ENCODE data around the gene RHOF. TPM values are rescaled to one million over a fixed set of nuclear protein-coding genes. Genes with fewer than 3 reads are reported as not detected.

RHOF gene
- total and polyA plus RNA-seq, 2 donors (not counting 1 experiment from before 2014, with no cell fraction given), result 90.3 to 129 TPM

- peaks cover 79% of the 10 kb centered on the region for H3K4me1 Mint-ChIP-seq
- H3K9ac ChIP-seq (ENCODE audit: low read length), result peak overlapping the region; percentile 73
- intact Hi-C loops (cut with micrococcal nuclease), result no loop called here
- H3K27ac Mint-ChIP-seq, result peak overlapping the region; percentile 98
- peak overlapping the region; percentile 90 to 100 for H3K27ac ChIP-seq (ENCODE audit: low read length in 2 of 2)
- peaks cover 95% of the 10 kb centered on the region for H3K79me2 ChIP-seq (ENCODE audit: control insufficient read depth, insufficient read depth, low read length)
- no peaks in the 10 kb centered on the region for H3K27me3 Mint-ChIP-seq
- peak; percentile 9 for ATAC-seq (ENCODE audit: low read depth)
- ChIA-PET CTCF (interaction anchor here (0.6 to 33.5 kb wide), 8 partner anchors 2 to 237 kb away, joined by 3 to 1947 read pairs (median 4); partner anchors contain the start of genes PSMD9, RHOF, SETD1B and TMEM120B), POLR2A (interaction anchor here (0.6 to 8.5 kb wide), 6 partner anchors 8 to 791 kb away, joined by 3 to 267 read pairs (median 5); partner anchors contain the start of gene SETD1B)
- no peaks in the 10 kb centered on the region for H3K9me3 Mint-ChIP-seq (ENCODE audit: insufficient read depth)
- 0% methylated on average over 12 of the region's 13 CpGs for WGBS (ENCODE audit: insufficient coverage)
- peak overlapping the region; percentile 88 for H3K4me3 Mint-ChIP-seq
- peak overlapping the region; percentile 11 for H2AFZ ChIP-seq (ENCODE audit: insufficient read depth, low read depth, low read length, poor library complexity, severe bottlenecking)
- H3K27me3 ChIP-seq (replicated peaks in 1 of 4; ENCODE audit: control extremely low read depth in 1 of 4, control insufficient read depth in 3 of 4, insufficient read depth in 4 of 4, low read length in 3 of 4), result no peaks in the 10 kb centered on the region
- peaks cover 0 to 8% of the 10 kb centered on the region in 2 experiments for H3K36me3 ChIP-seq (replicated peaks in 1 of 2; ENCODE audit: control extremely low read depth in 1 of 2, control insufficient read depth in 1 of 2, extremely low read depth in 1 of 2, insufficient read depth in 2 of 2, low read length in 1 of 2)
- peak; percentile 82 for DNase-seq
- no peaks in the 10 kb centered on the region for H3K9me3 ChIP-seq (ENCODE audit: control extremely low read depth in 1 of 3, control insufficient read depth in 2 of 3, insufficient read depth in 1 of 3, low read length in 2 of 3)
- H4K20me1 ChIP-seq (ENCODE audit: control insufficient read depth, insufficient read depth, low read length, poor library complexity, severe bottlenecking), result peaks cover 9% of the 10 kb centered on the region
- peaks cover 73 to 91% of the 10 kb centered on the region in 2 donors for H3K4me1 ChIP-seq (ENCODE audit: control insufficient read depth in 2 of 2, insufficient read depth in 2 of 2, low read length in 2 of 2)
- TF ChIP-seq EZH2 (IDR thresholded peaks at IDR 0.05; ENCODE audit: borderline replicate concordance, insufficient read depth, low read depth, low read length, poor library complexity, severe bottlenecking) (no peak), CTCF (IDR thresholded peaks at IDR 0.05) (no peak)
- peak overlapping the region; percentile 28 to 60 (median 58) for H3K4me3 ChIP-seq (ENCODE audit: control extremely low read depth in 1 of 5, extremely low read depth in 1 of 5, insufficient read depth in 1 of 5, low read depth in 2 of 5, low read length in 4 of 5)
- H3K4me2 ChIP-seq (replicated peaks; ENCODE audit: low read depth, low read length, poor library complexity, severe bottlenecking), result peak overlapping the region; percentile 85
Measured at GRCh38 chr12:121789233-121789781, 4.2 kb downstream of the RHOF start.
